Caco-2 (cell line): ENCODE results near the gene KRT15. TPM values are rescaled to one million over a fixed set of nuclear protein-coding genes. Genes with fewer than 3 reads are reported as not detected.

Source experiments
- BruUV-seq: library from RNA; stranded (reverse); fragments of 400-500 nt; replicated peaks from 2 replicates; lab custom pipeline; 2021; lab: Mats Ljungman, UMichigan
- CTCF ChIA-PET: fragments of 300-600 bp; sonication (Branson Sonifier 250); formaldehyde crosslinking; loops from one replicate; lab custom pipeline; 2022; ENCODE audit warnings: antibody characterized with exemption; lab: Charles Lee
- POLR2A ChIA-PET: fragments of 300-600 bp; sonication (Branson Sonifier 250); formaldehyde crosslinking; loops from one replicate; lab custom pipeline; 2022; ENCODE audit warnings: antibody characterized with exemption; lab: Charles Lee
- DNase-seq, 2 experiments: peaks; one replicate each; pipeline versions ENCODE4 v3.0.0 to v3.0.0-alpha.2; 2020 to 2022
- H3K27me3 ChIP-seq: replicated peaks from 2 replicates; pipeline ENCODE4 v1.6.0; 2011; ENCODE audit warnings: low read length; ENCODE audit not compliant: control insufficient read depth, insufficient read depth
- H3K36me3 ChIP-seq: 2 replicates; pipeline ENCODE4 v1.5.1; 2011; ENCODE audit warnings: low read length; ENCODE audit not compliant: control insufficient read depth, insufficient read depth
- H3K4me1 ChIP-seq: fragments of 250-450 bp; sonication (Bioruptor Pico); 2 replicates; pipeline ENCODE4 v1.5.1; 2020; ENCODE audit warnings: mild to moderate bottlenecking
- H3K4me3 ChIP-seq: 2 replicates; pipeline ENCODE4 v1.5.1; 2011; ENCODE audit warnings: low read depth, mild to moderate bottlenecking, control low read depth, low read length
- H3K9me3 ChIP-seq: fragments of 250-450 bp; sonication (Bioruptor Pico); 2 replicates; pipeline ENCODE4 v1.5.1; 2020; ENCODE audit warnings: mild to moderate bottlenecking, moderate library complexity
- H3K27ac Mint-ChIP-seq: one replicate; pipeline ENCODE4 v1.8.0; 2022; ENCODE audit warnings: mixed read lengths; ENCODE audit not compliant: unreplicated experiment
- H3K27me3 Mint-ChIP-seq: one replicate; pipeline ENCODE4 v1.8.0; 2022; ENCODE audit warnings: mixed read lengths; ENCODE audit not compliant: insufficient read depth, unreplicated experiment
- H3K36me3 Mint-ChIP-seq: one replicate; pipeline ENCODE4 v1.8.0; 2022; ENCODE audit warnings: mild to moderate bottlenecking, mixed read lengths; ENCODE audit not compliant: insufficient read depth, unreplicated experiment
- H3K4me1 Mint-ChIP-seq: one replicate; pipeline ENCODE4 v1.8.0; 2022; ENCODE audit warnings: low read depth, mixed read lengths; ENCODE audit not compliant: unreplicated experiment
- H3K4me3 Mint-ChIP-seq: one replicate; pipeline ENCODE4 v1.8.0; 2022; ENCODE audit warnings: mild to moderate bottlenecking, moderate library complexity, mixed read lengths; ENCODE audit not compliant: unreplicated experiment
- H3K9me3 Mint-ChIP-seq: one replicate; pipeline ENCODE4 v1.8.0; 2022; ENCODE audit warnings: mixed read lengths; ENCODE audit not compliant: unreplicated experiment
- intact Hi-C: fragments of 100-400 bp; cut with micrococcal nuclease; formaldehyde crosslinking; loops from one replicate; pipeline ENCODE4 v1.10.0; 2022; ENCODE audit not compliant: unreplicated experiment
- total RNA-seq: library from RNA; stranded (reverse); gene quantifications from 2 replicates; pipeline ENCODE4 v1.2.3, GENCODE V29; 2022
- TF ChIP-seq, protein P1 (sequence below), 2 experiments: fragments of 200-600 bp in 1 of 2; IDR thresholded peaks; 1 replicate in 1 of 2; 2 replicates in 1 of 2; pipeline versions ENCODE4 v1.5.1 to v1.8.0; 2011 to 2022; ENCODE audit warnings: antibody characterized with exemption in 1 of 2, control low read depth in 1 of 2, inconsistent platforms in 1 of 2, low read depth in 1 of 2, low read length in 1 of 2, mild to moderate bottlenecking in 1 of 2, moderate library complexity in 1 of 2; ENCODE audit not compliant: insufficient read depth in 1 of 2, severe bottlenecking in 1 of 2, unreplicated experiment in 1 of 2

The KRT15 gene
- total RNA-seq, 1 experiment from 2014 or later = 5.3 TPM

DNA sequence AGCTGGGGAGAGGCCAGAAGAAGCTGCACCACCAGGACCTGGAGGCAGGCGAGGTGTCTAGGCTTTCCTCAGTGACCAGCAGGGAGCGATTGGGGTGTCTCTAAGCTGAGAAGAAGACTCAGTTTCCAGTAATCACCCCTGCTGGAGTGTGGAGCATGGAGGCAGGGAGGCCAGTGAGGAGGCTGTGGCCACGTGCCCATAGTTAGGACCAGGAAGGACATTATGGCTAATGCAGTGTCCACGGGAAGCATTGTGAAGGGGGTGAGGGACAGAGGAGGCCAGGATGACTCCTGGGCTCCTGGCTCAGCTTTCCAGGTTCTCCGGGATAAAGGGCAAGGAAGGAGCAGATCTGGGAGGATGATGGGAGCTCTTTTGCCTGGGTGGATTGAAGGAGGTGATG lies 19.0 kb downstream of the KRT15 start:
- DNase-seq = no peak
- no peaks in the 10 kb centered on the region; the same call in 1 of the 2 replicates for H3K4me1 ChIP-seq
- Mint-ChIP-seq H3K4me3 (no peak overlapping the region), H3K9me3 (no peaks in the 10 kb centered on the region), H3K4me1 (peaks cover 6% of the 10 kb centered on the region), H3K36me3 (no peaks in the 10 kb centered on the region), H3K27me3 (no peaks in the 10 kb centered on the region), H3K27ac (no peak overlapping the region)
- H3K27me3 ChIP-seq = no peaks in the 10 kb centered on the region
- ChIA-PET CTCF (no interaction called here), POLR2A (no interaction called here)
- BruUV-seq = no TSS peak
- TF ChIP-seq, protein P1, sequence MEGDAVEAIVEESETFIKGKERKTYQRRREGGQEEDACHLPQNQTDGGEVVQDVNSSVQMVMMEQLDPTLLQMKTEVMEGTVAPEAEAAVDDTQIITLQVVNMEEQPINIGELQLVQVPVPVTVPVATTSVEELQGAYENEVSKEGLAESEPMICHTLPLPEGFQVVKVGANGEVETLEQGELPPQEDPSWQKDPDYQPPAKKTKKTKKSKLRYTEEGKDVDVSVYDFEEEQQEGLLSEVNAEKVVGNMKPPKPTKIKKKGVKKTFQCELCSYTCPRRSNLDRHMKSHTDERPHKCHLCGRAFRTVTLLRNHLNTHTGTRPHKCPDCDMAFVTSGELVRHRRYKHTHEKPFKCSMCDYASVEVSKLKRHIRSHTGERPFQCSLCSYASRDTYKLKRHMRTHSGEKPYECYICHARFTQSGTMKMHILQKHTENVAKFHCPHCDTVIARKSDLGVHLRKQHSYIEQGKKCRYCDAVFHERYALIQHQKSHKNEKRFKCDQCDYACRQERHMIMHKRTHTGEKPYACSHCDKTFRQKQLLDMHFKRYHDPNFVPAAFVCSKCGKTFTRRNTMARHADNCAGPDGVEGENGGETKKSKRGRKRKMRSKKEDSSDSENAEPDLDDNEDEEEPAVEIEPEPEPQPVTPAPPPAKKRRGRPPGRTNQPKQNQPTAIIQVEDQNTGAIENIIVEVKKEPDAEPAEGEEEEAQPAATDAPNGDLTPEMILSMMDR (IDR thresholded peaks at IDR 0.05; ENCODE audit: insufficient read depth in 1 of 2, low read depth in 1 of 2, low read length in 1 of 2, severe bottlenecking in 1 of 2, unreplicated experiment in 1 of 2) = no peak
- no peaks in the 10 kb centered on the region for H3K9me3 ChIP-seq
- H3K36me3 ChIP-seq = no peaks in the 10 kb centered on the region
- intact Hi-C loops = loop anchor here (10.0 kb wide), 1 partner anchor 175 kb away; no protein-coding TSS in a partner anchor
- no peak overlapping the region for H3K4me3 ChIP-seq

DNA sequence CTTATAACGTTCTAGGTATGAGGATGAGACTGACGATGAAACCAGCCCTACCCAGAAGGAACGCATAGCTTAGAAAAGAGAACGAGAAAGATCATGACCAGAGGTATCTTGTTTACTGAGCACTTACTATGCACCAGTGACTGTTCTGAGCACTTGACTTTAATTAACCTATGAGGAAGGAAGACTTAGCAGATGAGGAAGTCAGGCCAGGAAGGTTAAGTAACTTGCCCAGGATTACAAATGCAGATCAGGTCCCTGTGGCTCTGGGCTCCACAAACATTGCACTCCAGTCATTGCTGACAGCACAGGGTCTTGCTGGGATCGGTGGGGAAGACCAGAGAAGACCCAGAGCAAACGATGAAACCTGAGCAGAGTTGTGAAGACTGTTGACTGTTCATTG lies 20.4 kb downstream of the KRT15 start:
- TF ChIP-seq, protein P1 (IDR thresholded peaks at IDR 0.05; ENCODE audit: insufficient read depth in 1 of 2, low read depth in 1 of 2, low read length in 1 of 2, severe bottlenecking in 1 of 2, unreplicated experiment in 1 of 2) = no peak
- Histone ChIP-seq H3K9me3 (no peaks in the 10 kb centered on the region), H3K4me1 (no peaks in the 10 kb centered on the region; the same call in 1 of the 2 replicates), H3K36me3 (no peaks in the 10 kb centered on the region), H3K4me3 (no peak overlapping the region), H3K27me3 (no peaks in the 10 kb centered on the region)
- DNase-seq = no peak
- peaks cover 6% of the 10 kb centered on the region for H3K4me1 Mint-ChIP-seq
- no peak overlapping the region for H3K4me3 Mint-ChIP-seq
- no peaks in the 10 kb centered on the region for H3K27me3 Mint-ChIP-seq
- H3K27ac Mint-ChIP-seq = no peak overlapping the region
- ChIA-PET CTCF (interaction anchor here (0.5 to 2.2 kb wide), 2 partner anchors 51 to 293 kb away, joined by 3 to 7 read pairs; no protein-coding TSS in a partner anchor), POLR2A (no interaction called here)
- no peaks in the 10 kb centered on the region for H3K36me3 Mint-ChIP-seq
- H3K9me3 Mint-ChIP-seq = no peaks in the 10 kb centered on the region
- intact Hi-C loops = loop anchor here (10.0 kb wide), 1 partner anchor 173 kb away; no protein-coding TSS in a partner anchor
- no TSS peak for BruUV-seq

DNA sequence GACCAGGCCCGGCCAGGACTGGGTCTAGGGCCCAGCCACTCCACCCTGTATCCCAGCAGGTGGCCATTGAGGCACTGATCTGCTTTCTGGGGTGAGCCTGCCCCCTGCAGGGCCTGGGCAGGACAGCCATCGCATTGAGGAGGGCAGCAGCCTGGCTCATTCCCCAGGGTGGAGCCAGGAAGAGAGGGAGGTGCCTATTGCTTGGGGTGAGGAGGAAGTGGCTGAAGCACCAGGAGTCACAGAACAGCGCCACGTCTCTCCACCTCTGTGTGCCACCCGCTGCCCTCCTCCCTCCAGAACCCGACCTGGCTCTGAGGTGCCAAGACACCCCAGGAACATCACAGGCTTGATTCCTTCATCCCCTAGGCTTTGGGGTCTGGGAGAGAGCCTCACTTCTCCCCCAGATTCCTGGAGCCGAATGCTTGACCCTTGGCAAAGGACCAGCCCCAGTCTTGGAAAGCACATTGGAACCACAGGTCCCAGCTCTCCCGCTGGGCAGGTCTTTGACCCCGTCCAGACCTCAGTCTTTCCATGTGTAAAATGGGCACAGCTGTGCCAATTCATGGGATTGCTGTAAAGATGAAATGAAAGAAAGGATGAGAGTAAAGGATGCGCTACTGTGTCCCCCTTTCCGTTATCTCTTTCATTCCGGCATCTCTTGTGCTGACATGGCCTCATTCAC lies 21.7 kb downstream of the KRT15 start:
- no TSS peak for BruUV-seq
- ChIA-PET POLR2A (no interaction called here), CTCF (interaction anchor here (0.6 to 2.2 kb wide), 3 partner anchors 52 to 148 kb away, joined by 3 to 7 read pairs (median 5); no protein-coding TSS in a partner anchor)
- no peak overlapping the region for H3K27ac Mint-ChIP-seq
- H3K27me3 Mint-ChIP-seq = no peaks in the 10 kb centered on the region
- no peaks in the 10 kb centered on the region for H3K9me3 ChIP-seq
- intact Hi-C loops = loop anchor here (10.0 kb wide), 1 partner anchor 172 kb away; no protein-coding TSS in a partner anchor
- H3K4me3 Mint-ChIP-seq = no peak overlapping the region
- no peaks in the 10 kb centered on the region for H3K27me3 ChIP-seq
- H3K4me1 ChIP-seq = no peaks in the 10 kb centered on the region; the same call in 1 of the 2 replicates
- H3K4me1 Mint-ChIP-seq = peaks cover 6% of the 10 kb centered on the region
- no peak overlapping the region for H3K4me3 ChIP-seq
- TF ChIP-seq, protein P1 (IDR thresholded peaks at IDR 0.05; ENCODE audit: insufficient read depth in 1 of 2, low read depth in 1 of 2, low read length in 1 of 2, severe bottlenecking in 1 of 2, unreplicated experiment in 1 of 2) = peak; percentile 61 to 64
- H3K9me3 Mint-ChIP-seq = no peaks in the 10 kb centered on the region
- H3K36me3 Mint-ChIP-seq = no peaks in the 10 kb centered on the region
- peak; percentile 76 to 79 for DNase-seq
- H3K36me3 ChIP-seq = no peaks in the 10 kb centered on the region
